ENCODE measurements around the gene INPP5A. TPM values are rescaled to one million over a fixed set of nuclear protein-coding genes. Genes with fewer than 3 reads are reported as not detected.

Gene INPP5A
- total and polyA plus RNA-seq, 5 donors from 2014 or later: 0.66 to 21.3 (median 1.0) TPM

GRCh38 chr10:132723330-132723970 lies 185.9 kb downstream of the INPP5A start:
- Histone ChIP-seq H3K27me3 (ENCODE audit: control insufficient read depth, insufficient read depth, low read length) (no peaks in the 10 kb centered on the region), H3K36me3 (ENCODE audit: control insufficient read depth, insufficient read depth, low read length) (peaks cover 7% of the 10 kb centered on the region), H3K4me3 (ENCODE audit: low read depth, low read length) (no peak overlapping the region), H3K27ac (ENCODE audit: insufficient read depth, low read length, poor library complexity, severe bottlenecking) (no peak overlapping the region), H3K4me1 (ENCODE audit: control insufficient read depth, insufficient read depth, low read length, poor library complexity, severe bottlenecking) (no peaks in the 10 kb centered on the region), H3K9me3 (ENCODE audit: control insufficient read depth in 2 of 2, low read length in 2 of 2) (no peaks in the 10 kb centered on the region)
- Mint-ChIP-seq H3K4me3 (no peak overlapping the region), H3K9me3 (peaks cover 0 to 6% (median 0%) of the 10 kb centered on the region in 7 donors), H3K4me1 (no peaks in the 10 kb centered on the region), H3K27me3 (no peaks in the 10 kb centered on the region), H3K27ac (peak overlapping the region in 1 of 3 donors; percentile 74), H3K36me3 (peaks cover 26% of the 10 kb centered on the region)
- ATAC-seq (ENCODE audit: low read depth in 2 of 2) (no peak), DNase-seq (no peak)

GRCh38 chr10:132724446-132724845 lies 186.9 kb downstream of the INPP5A start:
- Histone ChIP-seq H3K36me3 (ENCODE audit: control insufficient read depth, insufficient read depth, low read length) (peaks cover 7% of the 10 kb centered on the region), H3K9me3 (ENCODE audit: control insufficient read depth in 2 of 2, low read length in 2 of 2) (no peaks in the 10 kb centered on the region), H3K4me1 (ENCODE audit: control insufficient read depth, insufficient read depth, low read length, poor library complexity, severe bottlenecking) (no peaks in the 10 kb centered on the region), H3K4me3 (ENCODE audit: low read depth, low read length) (no peak overlapping the region), H3K27ac (ENCODE audit: insufficient read depth, low read length, poor library complexity, severe bottlenecking) (no peak overlapping the region), H3K27me3 (ENCODE audit: control insufficient read depth, insufficient read depth, low read length) (no peaks in the 10 kb centered on the region)
- ATAC-seq (ENCODE audit: low read depth in 2 of 2) (no peak), DNase-seq (no peak)
- Mint-ChIP-seq H3K27ac (no peak overlapping the region), H3K36me3 (peaks cover 29% of the 10 kb centered on the region), H3K4me3 (no peak overlapping the region), H3K27me3 (no peaks in the 10 kb centered on the region), H3K9me3 (peaks cover 0 to 6% (median 0%) of the 10 kb centered on the region in 7 donors), H3K4me1 (no peaks in the 10 kb centered on the region)

- H3K4me1 ChIP-seq (ENCODE audit: control insufficient read depth, insufficient read depth, low read length, poor library complexity, severe bottlenecking): no peaks in the 10 kb centered on the region
- no peaks in the 10 kb centered on the region for H3K4me1 Mint-ChIP-seq
- peaks cover 29% of the 10 kb centered on the region for H3K36me3 Mint-ChIP-seq
- no peak overlapping the region for H3K4me3 Mint-ChIP-seq
- peaks cover 7% of the 10 kb centered on the region for H3K36me3 ChIP-seq (ENCODE audit: control insufficient read depth, insufficient read depth, low read length)
- no peaks in the 10 kb centered on the region for H3K27me3 Mint-ChIP-seq
- no peak overlapping the region for H3K27ac ChIP-seq (ENCODE audit: insufficient read depth, low read length, poor library complexity, severe bottlenecking)
- H3K27ac Mint-ChIP-seq: no peak overlapping the region
- H3K9me3 Mint-ChIP-seq: peaks cover 0 to 6% (median 0%) of the 10 kb centered on the region in 7 donors
- H3K9me3 ChIP-seq (ENCODE audit: control insufficient read depth in 2 of 2, low read length in 2 of 2): no peaks in the 10 kb centered on the region
- H3K4me3 ChIP-seq (ENCODE audit: low read depth, low read length): no peak overlapping the region
- no peak for DNase-seq
- ATAC-seq (ENCODE audit: low read depth in 2 of 2): no peak
- H3K27me3 ChIP-seq (ENCODE audit: control insufficient read depth, insufficient read depth, low read length): no peaks in the 10 kb centered on the region
Observed at GRCh38 chr10:132725202-132725601, 187.6 kb downstream of the INPP5A start.

- Mint-ChIP-seq H3K36me3 (peaks cover 29% of the 10 kb centered on the region), H3K4me1 (no peaks in the 10 kb centered on the region), H3K27me3 (no peaks in the 10 kb centered on the region), H3K9me3 (peaks cover 0 to 4% (median 0%) of the 10 kb centered on the region in 7 donors), H3K4me3 (no peak overlapping the region), H3K27ac (no peak overlapping the region)
- Histone ChIP-seq H3K9me3 (ENCODE audit: control insufficient read depth in 2 of 2, low read length in 2 of 2) (no peaks in the 10 kb centered on the region), H3K36me3 (ENCODE audit: control insufficient read depth, insufficient read depth, low read length) (peaks cover 7% of the 10 kb centered on the region), H3K27ac (ENCODE audit: insufficient read depth, low read length, poor library complexity, severe bottlenecking) (no peak overlapping the region), H3K4me1 (ENCODE audit: control insufficient read depth, insufficient read depth, low read length, poor library complexity, severe bottlenecking) (no peaks in the 10 kb centered on the region), H3K27me3 (ENCODE audit: control insufficient read depth, insufficient read depth, low read length) (no peaks in the 10 kb centered on the region), H3K4me3 (ENCODE audit: low read depth, low read length) (no peak overlapping the region)
- ATAC-seq (ENCODE audit: low read depth in 2 of 2) (no peak), DNase-seq (no peak)
Observed at GRCh38 chr10:132726194-132726593, 188.6 kb downstream of the INPP5A start.

- DNase-seq: no peak
- H3K9me3 Mint-ChIP-seq: no peaks in the 10 kb centered on the region
Observed at GRCh38 chr10:132726951-132727350, 189.4 kb downstream of the INPP5A start.

GRCh38 chr10:132727411-132727810 lies 189.8 kb downstream of the INPP5A start:
- Mint-ChIP-seq H3K27ac (no peak overlapping the region), H3K9me3 (no peaks in the 10 kb centered on the region), H3K36me3 (peaks cover 28% of the 10 kb centered on the region), H3K4me3 (no peak overlapping the region), H3K27me3 (no peaks in the 10 kb centered on the region), H3K4me1 (peaks cover 0 to 2% (median 0%) of the 10 kb centered on the region in 4 donors)
- Histone ChIP-seq H3K27me3 (ENCODE audit: control insufficient read depth, insufficient read depth, low read length) (no peaks in the 10 kb centered on the region), H3K36me3 (ENCODE audit: control insufficient read depth, insufficient read depth, low read length) (peaks cover 7% of the 10 kb centered on the region), H3K27ac (ENCODE audit: insufficient read depth, low read length, poor library complexity, severe bottlenecking) (no peak overlapping the region), H3K9me3 (ENCODE audit: control insufficient read depth in 2 of 2, low read length in 2 of 2) (no peaks in the 10 kb centered on the region), H3K4me3 (ENCODE audit: low read depth, low read length) (no peak overlapping the region), H3K4me1 (ENCODE audit: control insufficient read depth, insufficient read depth, low read length, poor library complexity, severe bottlenecking) (no peaks in the 10 kb centered on the region)
- DNase-seq (no peak), ATAC-seq (ENCODE audit: low read depth in 2 of 2) (no peak)

More at GRCh38 chr10:132726951-132727350, 189.4 kb downstream of the INPP5A start:
- Histone ChIP-seq H3K27ac (ENCODE audit: insufficient read depth, low read length, poor library complexity, severe bottlenecking) (no peak overlapping the region), H3K9me3 (ENCODE audit: control insufficient read depth in 2 of 2, low read length in 2 of 2) (no peaks in the 10 kb centered on the region), H3K27me3 (ENCODE audit: control insufficient read depth, insufficient read depth, low read length) (no peaks in the 10 kb centered on the region), H3K4me3 (ENCODE audit: low read depth, low read length) (no peak overlapping the region), H3K4me1 (ENCODE audit: control insufficient read depth, insufficient read depth, low read length, poor library complexity, severe bottlenecking) (no peaks in the 10 kb centered on the region), H3K36me3 (ENCODE audit: control insufficient read depth, insufficient read depth, low read length) (peaks cover 7% of the 10 kb centered on the region)
- ATAC-seq (ENCODE audit: low read depth in 2 of 2): no peak
- no peaks in the 10 kb centered on the region for H3K27me3 Mint-ChIP-seq
- no peak overlapping the region for H3K27ac Mint-ChIP-seq
- peaks cover 29% of the 10 kb centered on the region for H3K36me3 Mint-ChIP-seq
- H3K4me3 Mint-ChIP-seq: no peak overlapping the region
- H3K4me1 Mint-ChIP-seq: no peaks in the 10 kb centered on the region

GRCh38 chr10:132728321-132728720 lies 190.7 kb downstream of the INPP5A start:
- H3K27me3 ChIP-seq (ENCODE audit: control insufficient read depth, insufficient read depth, low read length): no peaks in the 10 kb centered on the region
- Mint-ChIP-seq H3K4me1 (peaks cover 0 to 2% (median 0%) of the 10 kb centered on the region in 4 donors), H3K9me3 (no peaks in the 10 kb centered on the region), H3K36me3 (peaks cover 23% of the 10 kb centered on the region), H3K27me3 (no peaks in the 10 kb centered on the region), H3K27ac (no peak overlapping the region), H3K4me3 (peak overlapping the region in 1 of 4 donors; percentile 10)
- DNase-seq: no peak
- no peaks in the 10 kb centered on the region for H3K4me1 ChIP-seq (ENCODE audit: control insufficient read depth, insufficient read depth, low read length, poor library complexity, severe bottlenecking)
- no peak for ATAC-seq (ENCODE audit: low read depth in 2 of 2)
- no peak overlapping the region for H3K4me3 ChIP-seq (ENCODE audit: low read depth, low read length)
- H3K27ac ChIP-seq (ENCODE audit: insufficient read depth, low read length, poor library complexity, severe bottlenecking): no peak overlapping the region
- H3K9me3 ChIP-seq (ENCODE audit: control insufficient read depth in 2 of 2, low read length in 2 of 2): no peaks in the 10 kb centered on the region
- H3K36me3 ChIP-seq (ENCODE audit: control insufficient read depth, insufficient read depth, low read length): peaks cover 7% of the 10 kb centered on the region

GRCh38 chr10:132728741-132729140 lies 191.2 kb downstream of the INPP5A start:
- Mint-ChIP-seq H3K27ac (no peak overlapping the region), H3K4me3 (no peak overlapping the region), H3K9me3 (no peaks in the 10 kb centered on the region), H3K27me3 (no peaks in the 10 kb centered on the region), H3K4me1 (peaks cover 0 to 2% (median 0%) of the 10 kb centered on the region in 4 donors), H3K36me3 (peaks cover 23% of the 10 kb centered on the region)
- H3K36me3 ChIP-seq (ENCODE audit: control insufficient read depth, insufficient read depth, low read length): peaks cover 7% of the 10 kb centered on the region
- H3K27me3 ChIP-seq (ENCODE audit: control insufficient read depth, insufficient read depth, low read length): no peaks in the 10 kb centered on the region
- no peak for DNase-seq
- H3K4me1 ChIP-seq (ENCODE audit: control insufficient read depth, insufficient read depth, low read length, poor library complexity, severe bottlenecking): no peaks in the 10 kb centered on the region
- no peak overlapping the region for H3K4me3 ChIP-seq (ENCODE audit: low read depth, low read length)
- H3K9me3 ChIP-seq (ENCODE audit: control insufficient read depth in 2 of 2, low read length in 2 of 2): no peaks in the 10 kb centered on the region
- no peak overlapping the region for H3K27ac ChIP-seq (ENCODE audit: insufficient read depth, low read length, poor library complexity, severe bottlenecking)
- ATAC-seq (ENCODE audit: low read depth in 2 of 2): no peak

Measured in CD4-positive, CD25-positive, alpha-beta regulatory T cell (primary cell).